HG02678 (cell line): ENCODE measurements around the gene EEF1AKMT1.

Experiments
- ATAC-seq: cut with Tn5 transposase; IDR thresholded peaks from one replicate; pipeline ENCODE4 v1.9.1; 2021; ENCODE audit warnings: mild to moderate bottlenecking, moderate library complexity; ENCODE audit not compliant: unreplicated experiment

Gene EEF1AKMT1

GRCh38 chr13:20721058-20721453 lies 52.7 kb downstream of the EEF1AKMT1 start:
- ATAC-seq = no peak

DNA sequence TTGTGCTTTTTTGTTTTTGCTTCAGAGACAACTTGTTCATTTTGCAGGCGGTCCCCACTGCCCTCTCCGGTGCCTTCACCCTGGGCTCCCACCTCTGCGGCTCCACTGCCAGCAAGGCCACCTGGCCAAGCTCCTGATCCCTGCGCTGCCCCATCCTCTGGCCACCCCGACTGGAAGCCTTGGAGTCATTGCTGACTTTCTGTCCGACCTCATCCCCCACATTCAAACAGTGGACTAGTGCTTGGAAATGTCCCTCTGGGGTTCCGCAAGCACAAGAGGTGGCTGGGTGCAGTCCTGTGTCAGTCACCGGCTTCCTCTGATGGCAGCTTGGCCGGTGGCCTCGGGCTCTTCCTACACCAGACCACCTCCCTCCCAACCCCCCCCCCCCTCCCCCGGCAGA lies 53.3 kb downstream of the EEF1AKMT1 start:
- no peak for ATAC-seq

DNA sequence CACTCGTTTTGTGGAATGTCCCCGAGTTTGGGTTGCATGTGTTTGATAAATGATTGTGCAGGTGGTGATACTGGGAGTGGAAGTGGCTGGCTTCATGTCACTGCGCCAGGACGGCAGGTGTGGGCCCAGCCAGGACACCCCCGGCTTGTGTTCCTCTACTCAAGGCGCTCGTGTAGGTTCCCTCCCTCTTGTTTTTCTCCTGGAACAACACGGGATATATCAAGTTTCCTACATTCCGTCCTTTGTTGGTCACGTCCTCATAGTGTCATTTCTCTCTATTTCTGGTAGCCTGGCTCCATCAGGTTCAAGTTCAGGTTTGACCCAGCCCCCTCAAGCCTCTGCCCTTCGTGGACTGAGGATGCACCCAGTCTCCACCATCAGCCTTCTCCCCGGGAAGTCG lies 54.0 kb downstream of the EEF1AKMT1 start:
- ATAC-seq = no peak

GRCh38 chr13:20718958-20719566 lies 54.7 kb downstream of the EEF1AKMT1 start:
- no peak for ATAC-seq

GRCh38 chr13:20717581-20718542 lies 55.9 kb downstream of the EEF1AKMT1 start:
- ATAC-seq = no peak

DNA sequence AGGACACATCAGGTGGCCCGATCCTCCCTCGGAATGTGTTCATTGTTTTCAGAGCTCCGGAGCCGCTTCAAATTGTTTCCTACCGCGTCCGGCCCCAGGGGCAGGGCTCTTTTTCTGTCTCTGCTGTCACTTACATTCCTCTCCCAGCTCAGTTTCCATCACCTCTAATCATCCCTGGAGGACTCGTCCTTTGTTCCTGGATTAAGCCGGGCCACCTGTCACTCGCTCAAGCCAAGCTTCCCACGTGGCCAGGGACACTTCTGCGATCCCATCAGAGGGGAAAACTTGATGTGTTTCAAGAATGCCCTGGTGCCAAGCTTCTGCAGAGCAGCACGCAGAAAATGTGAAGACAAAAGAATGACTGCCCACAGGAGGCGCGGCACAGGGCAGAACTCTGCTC lies 56.8 kb downstream of the EEF1AKMT1 start:
- no peak for ATAC-seq

DNA sequence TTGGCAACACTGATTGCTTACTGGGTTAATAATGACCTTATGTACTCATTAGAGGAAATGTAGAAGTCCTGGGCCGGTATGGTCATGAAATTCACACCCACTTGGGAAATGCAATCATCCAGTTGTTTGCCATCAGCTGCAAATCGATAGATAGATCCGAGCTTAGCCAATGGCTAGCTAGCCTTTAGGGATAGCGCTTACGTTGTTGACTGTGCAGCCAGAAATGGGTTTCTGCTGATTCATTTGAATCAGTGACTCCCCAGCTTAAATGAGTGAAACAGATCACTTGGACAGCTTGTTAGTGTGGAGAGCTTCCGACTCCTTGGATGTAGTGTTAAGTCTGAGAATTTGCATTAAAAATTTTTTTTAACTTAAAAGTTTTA lies 58.4 kb downstream of the EEF1AKMT1 start:
- ATAC-seq = no peak

DNA sequence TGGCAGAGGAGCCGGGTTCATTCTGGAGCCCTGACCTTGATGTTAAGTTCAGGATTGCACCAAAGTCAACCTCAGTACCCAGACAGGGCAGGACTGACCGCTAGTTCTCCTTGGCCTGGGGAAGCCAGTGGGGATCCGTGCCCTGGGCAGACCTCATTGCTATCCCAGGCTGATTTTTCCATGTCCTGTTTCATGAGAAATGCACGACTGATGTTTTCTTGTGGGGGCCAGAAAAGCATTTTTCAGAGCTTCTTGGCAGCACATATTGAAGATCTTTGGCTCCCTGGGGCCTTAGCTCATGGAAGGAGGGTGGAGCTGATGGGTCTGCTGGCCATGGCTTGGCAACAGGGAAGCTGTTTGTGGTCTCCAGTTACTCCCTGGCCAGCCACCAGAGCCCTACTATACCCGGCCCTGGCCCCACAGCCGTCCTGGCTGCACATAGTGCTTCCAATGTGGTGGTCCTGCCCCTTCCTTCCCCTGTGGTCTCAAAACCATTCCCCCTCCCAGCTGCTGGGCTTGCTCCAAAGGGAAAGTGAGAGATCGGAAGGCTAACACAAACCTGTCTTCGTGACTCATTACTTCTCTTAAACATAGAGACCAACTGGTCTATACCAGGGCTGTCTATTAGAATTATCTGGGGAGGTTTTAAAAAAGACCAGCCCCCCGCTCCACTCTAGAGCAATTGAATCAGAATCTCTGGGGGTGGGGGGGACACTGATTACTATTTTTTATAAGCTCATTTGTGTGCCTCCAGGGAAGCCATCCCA lies 59.0 kb downstream of the EEF1AKMT1 start:
- ATAC-seq = no peak

GRCh38 chr13:20714161-20714560 lies 59.6 kb downstream of the EEF1AKMT1 start:
- no peak for ATAC-seq

DNA sequence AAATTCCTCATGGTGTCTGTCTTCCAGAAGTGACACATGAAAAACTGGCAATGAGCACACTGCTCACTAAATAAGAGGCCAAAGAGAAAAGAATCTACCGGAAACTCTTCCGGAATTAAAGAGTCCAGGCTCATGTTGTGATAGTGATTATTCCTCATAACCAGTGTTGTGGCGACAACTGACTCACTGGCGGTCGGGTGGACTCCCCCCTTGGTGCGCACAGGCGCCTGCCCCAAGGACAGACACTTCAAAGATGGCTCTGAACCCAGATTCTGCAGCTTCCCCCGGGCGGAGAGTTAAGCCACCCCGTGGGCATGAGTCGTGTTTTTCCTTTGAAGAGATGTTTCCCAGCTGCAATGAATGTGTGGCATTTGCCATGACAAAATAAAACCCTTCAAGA lies 60.0 kb downstream of the EEF1AKMT1 start:
- no peak for ATAC-seq

DNA sequence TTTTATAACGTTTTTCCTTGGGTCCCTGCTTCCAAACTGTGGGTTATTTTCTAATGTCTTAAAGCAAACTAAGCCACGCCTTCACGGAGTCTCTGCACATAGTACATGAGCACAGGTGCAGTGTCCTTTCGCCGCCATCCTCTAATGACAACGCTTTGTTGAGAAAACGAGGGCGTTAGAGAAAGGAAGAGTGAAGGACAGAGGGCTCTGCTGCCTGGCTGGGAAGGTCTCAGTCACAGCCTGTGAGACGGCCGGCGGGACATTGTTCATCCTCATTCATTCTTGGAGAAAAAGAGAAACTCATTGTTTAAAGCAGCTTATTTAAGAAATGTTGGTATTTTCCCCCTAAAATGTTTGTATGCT lies 60.8 kb downstream of the EEF1AKMT1 start:
- no peak for ATAC-seq

DNA sequence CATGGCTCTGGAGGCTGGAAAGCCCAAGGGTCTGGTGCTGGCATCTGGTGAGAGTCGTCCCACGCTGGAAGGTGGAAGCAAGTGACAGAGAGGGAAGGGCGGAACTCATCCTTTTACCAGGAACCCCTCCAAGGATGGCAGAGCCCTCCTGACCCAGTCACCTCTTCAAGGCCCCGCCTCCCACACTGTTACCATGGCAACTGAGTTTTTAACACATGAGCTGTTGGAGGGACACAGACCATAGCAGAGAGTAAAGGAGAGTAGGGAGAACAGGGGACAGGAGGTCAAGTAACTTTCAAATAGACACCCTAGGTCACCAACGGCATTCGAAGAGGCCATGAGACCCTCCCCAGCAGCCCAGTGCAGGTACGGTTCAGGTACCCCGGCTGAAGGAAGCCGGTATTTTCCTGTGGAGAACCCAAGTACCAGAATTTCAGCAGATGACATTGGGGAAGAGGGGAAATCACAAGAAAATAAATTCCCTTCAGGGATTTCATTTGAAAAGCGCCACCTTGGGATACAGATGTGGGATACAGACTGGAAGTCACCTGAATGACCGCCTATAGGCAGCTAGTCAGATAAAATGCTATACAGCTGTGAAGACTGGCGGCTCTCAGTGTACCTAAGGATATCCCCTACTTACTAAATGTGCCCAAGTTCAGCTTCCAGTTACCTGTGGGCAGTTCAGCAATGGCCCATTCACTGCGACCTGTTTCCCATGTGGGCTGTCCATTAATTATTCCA lies 62.3 kb downstream of the EEF1AKMT1 start:
- ATAC-seq = no peak

GRCh38 chr13:20709782-20710181 lies 64.0 kb downstream of the EEF1AKMT1 start:
- ATAC-seq = no peak

DNA sequence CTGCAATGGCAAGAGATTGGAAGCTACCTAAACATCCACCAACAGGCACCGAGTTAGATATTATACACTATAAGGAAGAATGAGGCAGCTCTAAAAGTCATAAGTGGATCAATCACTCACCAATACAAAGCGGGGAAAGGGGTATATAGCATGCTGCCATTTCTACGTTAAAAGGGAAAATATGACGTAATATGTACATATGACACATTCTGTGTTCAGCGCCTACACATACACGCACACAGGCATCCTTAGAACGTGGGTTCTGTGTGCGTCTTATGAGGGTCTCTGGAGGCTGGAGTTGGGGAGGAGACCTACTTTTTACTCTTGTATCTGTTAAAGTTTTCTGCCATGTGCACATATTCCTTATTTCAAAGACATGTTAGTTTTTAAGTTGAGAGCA lies 64.4 kb downstream of the EEF1AKMT1 start:
- ATAC-seq = no peak

DNA sequence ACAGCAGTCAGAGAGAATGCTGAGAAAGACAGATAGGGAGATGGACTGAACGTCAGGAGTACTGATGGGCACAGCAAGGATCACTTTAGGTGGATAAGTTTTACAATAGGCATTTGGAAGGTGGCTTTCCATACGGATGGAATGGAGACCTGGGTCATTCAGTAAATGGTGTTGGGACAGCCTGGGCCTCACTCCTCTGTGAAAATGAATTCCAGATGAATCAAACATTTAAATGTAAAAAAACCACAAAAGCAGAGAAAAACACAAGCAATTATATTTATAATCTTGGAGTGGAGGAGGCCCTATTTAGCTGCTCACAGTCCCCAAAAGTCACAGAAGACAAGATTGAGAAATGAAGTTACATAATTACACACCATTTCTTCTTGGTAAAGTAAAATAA lies 65.5 kb downstream of the EEF1AKMT1 start:
- ATAC-seq = no peak

GRCh38 chr13:20706661-20707060 lies 67.1 kb downstream of the EEF1AKMT1 start:
- ATAC-seq = no peak

DNA sequence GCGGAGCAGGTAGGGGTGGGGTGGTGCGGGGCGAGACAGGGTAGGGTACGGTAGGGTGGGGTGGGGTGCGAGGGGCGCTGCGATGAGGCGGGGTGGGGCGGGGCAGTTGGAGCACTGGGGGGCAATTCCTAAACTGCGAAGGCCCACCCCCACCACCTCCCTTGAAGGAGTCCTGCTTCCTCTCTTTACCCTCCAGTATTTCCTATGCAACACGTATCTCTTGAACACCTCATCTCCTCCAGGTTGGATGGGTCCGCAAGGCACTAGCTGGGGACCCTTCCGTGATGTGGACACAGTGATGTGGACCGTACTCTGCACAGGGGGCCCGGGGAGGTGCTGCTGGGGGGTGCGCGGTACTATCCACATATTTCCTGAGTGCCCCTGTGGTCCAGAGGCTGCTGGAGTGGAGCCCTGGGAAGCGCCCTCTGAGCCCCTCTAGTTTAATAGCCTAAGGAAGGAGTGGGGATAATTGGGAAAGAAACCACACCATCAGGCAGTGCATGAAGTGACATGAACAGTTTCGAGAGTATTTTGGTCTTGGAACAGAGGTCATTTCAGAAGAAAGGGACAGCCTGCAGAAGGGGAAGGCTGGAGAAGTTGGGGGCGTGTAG lies 69.2 kb downstream of the EEF1AKMT1 start:
- ATAC-seq = no peak

GRCh38 chr13:20703780-20704458 lies 69.8 kb downstream of the EEF1AKMT1 start:
- ATAC-seq = peak; percentile 90

- ATAC-seq = peak; percentile 33
These were observed 70.6 kb downstream of the EEF1AKMT1 start, which contains the start of gene IL17D for GRCh38 chr13:20702915-20703779. IL17D (plus strand) TSS chr13:20703699; CDS start chr13:20704002, 303 bp downstream.
